ENCODE measurements around the gene PCDH8. TPM values are rescaled to one million over a fixed set of nuclear protein-coding genes. Genes with fewer than 3 reads are reported as not detected.

The PCDH8 gene
- total and polyA plus RNA-seq, 4 donors, result 8.4 to 56.0 (median 36.7) TPM

- Histone ChIP-seq H3K4me1 (ENCODE audit: control insufficient read depth, insufficient read depth, low read length) (peaks cover 51% of the 10 kb centered on the region), H3K27me3 (ENCODE audit: control insufficient read depth, insufficient read depth, low read length) (peaks cover 32% of the 10 kb centered on the region), H3K9me3 (ENCODE audit: control insufficient read depth, insufficient read depth, low read length) (no peaks in the 10 kb centered on the region), H3K27ac (ENCODE audit: low read depth, low read length) (peak overlapping the region; percentile 87), H3K4me3 (ENCODE audit: low read depth, low read length) (peak overlapping the region; percentile 79), H3K36me3 (ENCODE audit: control insufficient read depth, insufficient read depth, low read length) (peaks cover 2% of the 10 kb centered on the region)
- WGBS (ENCODE audit: insufficient coverage), result under 1% methylated on average over 55 of the region's 60 CpGs
- DNase-seq (ENCODE audit: low read depth in 4 of 6, low spot score in 6 of 6), result peak in 3 of 6 donors; percentile 50 to 89 (median 83)
Observed at GRCh38 chr13:52851137-52851962, 2.9 kb upstream of the PCDH8 start.

DNA sequence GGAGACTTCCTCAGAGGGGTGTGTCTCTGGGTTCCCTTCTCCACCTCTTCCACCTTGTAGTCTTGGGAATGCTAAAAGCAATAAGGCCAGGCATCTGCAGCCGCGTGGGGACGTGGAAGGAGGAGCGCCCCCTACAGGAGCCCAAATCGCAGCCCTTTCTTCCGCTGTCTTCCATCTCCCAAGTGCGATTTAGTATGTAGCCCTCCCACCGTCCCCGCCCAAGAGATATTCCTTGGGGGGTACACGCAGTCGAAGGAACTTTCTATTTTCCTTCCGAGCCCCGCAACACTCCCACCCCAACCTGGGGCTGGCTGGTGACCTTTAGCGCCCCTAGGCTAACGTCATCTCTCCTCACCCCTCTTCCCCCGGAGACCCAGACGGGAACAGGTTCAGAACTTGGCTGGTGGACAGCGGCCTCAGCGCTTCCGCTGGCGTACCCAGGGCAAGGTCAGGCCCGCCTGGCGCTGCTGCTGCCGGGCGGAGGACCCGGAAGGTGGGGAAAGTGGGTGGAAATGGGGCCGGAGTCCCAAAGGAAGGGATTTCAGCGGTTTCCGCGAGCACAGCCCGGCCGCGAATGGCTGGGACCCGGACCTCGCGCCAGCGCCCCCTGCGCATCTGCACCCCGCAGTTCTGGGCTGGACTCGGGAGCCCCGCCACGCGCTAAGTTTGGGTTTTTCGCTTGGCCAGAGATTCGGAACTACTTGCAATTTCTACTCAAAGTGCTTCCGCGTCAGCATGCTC lies 2.1 kb upstream of the PCDH8 start:
- H3K9me3 ChIP-seq (ENCODE audit: control insufficient read depth, insufficient read depth, low read length), result no peaks in the 10 kb centered on the region
- peaks cover 7% of the 10 kb centered on the region for H3K36me3 ChIP-seq (ENCODE audit: control insufficient read depth, insufficient read depth, low read length)
- 0% methylated on average over 45 of the region's 47 CpGs for WGBS (ENCODE audit: insufficient coverage)
- peak overlapping the region; percentile 79 for H3K4me3 ChIP-seq (ENCODE audit: low read depth, low read length)
- peak in 3 of 6 donors; percentile 56 to 88 (median 87) for DNase-seq (ENCODE audit: low read depth in 4 of 6, low spot score in 6 of 6)
- peaks cover 58% of the 10 kb centered on the region for H3K4me1 ChIP-seq (ENCODE audit: control insufficient read depth, insufficient read depth, low read length)
- H3K27me3 ChIP-seq (ENCODE audit: control insufficient read depth, insufficient read depth, low read length), result peaks cover 39% of the 10 kb centered on the region
- H3K27ac ChIP-seq (ENCODE audit: low read depth, low read length), result peak overlapping the region; percentile 87

DNA sequence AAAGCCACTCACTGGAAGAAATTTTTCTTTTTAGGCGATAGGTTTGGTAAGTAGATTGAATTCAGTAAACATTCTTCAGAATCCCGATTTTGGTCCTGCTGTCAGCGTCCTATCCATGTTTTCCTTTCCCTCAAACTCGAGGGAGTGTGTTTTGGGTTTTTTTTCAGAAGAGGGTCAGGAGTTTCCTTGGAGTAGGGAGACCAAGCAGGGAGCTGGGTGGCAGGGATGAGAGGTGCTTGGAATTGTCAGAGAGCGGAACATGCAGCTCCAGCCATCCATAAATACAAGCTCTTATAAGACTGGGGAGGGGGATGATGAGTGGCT lies 1.6 kb upstream of the PCDH8 start:
- H3K9me3 ChIP-seq (ENCODE audit: control insufficient read depth, insufficient read depth, low read length), result no peaks in the 10 kb centered on the region
- H3K36me3 ChIP-seq (ENCODE audit: control insufficient read depth, insufficient read depth, low read length), result peaks cover 12% of the 10 kb centered on the region
- H3K27me3 ChIP-seq (ENCODE audit: control insufficient read depth, insufficient read depth, low read length), result peaks cover 45% of the 10 kb centered on the region
- peaks cover 63% of the 10 kb centered on the region for H3K4me1 ChIP-seq (ENCODE audit: control insufficient read depth, insufficient read depth, low read length)
- no CpG with 5 or more reads among the region's 5 CpGs for WGBS (ENCODE audit: insufficient coverage)
- DNase-seq (ENCODE audit: low read depth in 4 of 6, low spot score in 6 of 6), result no peak
- H3K4me3 ChIP-seq (ENCODE audit: low read depth, low read length), result peak overlapping the region; percentile 79
- peak overlapping the region; percentile 6 for H3K27ac ChIP-seq (ENCODE audit: low read depth, low read length)

DNA sequence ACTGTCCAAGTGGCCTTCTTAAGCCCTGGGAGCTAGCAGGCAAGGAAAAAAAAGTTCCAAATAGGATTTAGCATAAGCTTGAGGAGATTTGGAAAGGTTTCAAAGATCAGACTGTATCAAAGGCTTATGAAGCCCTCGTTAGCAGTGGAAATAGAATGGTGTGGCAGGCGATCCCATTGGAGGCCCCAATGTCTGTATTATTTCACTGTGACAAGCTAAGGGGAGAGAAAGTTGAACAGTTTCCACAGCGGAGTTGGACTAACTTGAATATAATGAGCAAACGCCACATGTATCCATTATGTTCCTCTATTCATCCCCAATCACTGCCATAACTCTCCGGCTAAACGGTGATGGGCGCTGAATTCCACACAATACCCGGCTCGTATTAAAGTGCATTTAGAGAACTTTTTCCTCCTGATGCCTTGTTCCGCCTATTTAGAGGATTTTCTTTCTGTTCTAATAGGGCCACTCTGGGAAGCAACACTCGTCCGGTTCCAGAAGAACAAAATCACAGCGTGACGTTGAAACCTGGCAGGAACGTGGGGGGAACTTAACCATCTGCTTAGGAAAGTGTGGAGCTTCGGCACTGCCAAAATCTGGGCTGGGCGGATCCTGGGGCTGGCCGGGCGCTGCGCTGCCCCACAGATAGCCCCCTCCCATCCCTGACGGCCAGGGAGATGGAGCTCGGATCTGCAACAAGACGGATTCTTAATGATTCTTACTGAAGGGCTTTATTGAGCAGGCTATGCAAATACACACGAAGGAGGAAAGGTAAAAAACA lies 1.0 kb upstream of the PCDH8 start:
- H3K4me3 ChIP-seq (ENCODE audit: low read depth, low read length), result peak overlapping the region; percentile 79
- WGBS (ENCODE audit: insufficient coverage), result 3% methylated on average over 24 of the region's 24 CpGs
- peak overlapping the region; percentile 36 for H3K27ac ChIP-seq (ENCODE audit: low read depth, low read length)
- no peaks in the 10 kb centered on the region for H3K9me3 ChIP-seq (ENCODE audit: control insufficient read depth, insufficient read depth, low read length)
- peaks cover 15% of the 10 kb centered on the region for H3K36me3 ChIP-seq (ENCODE audit: control insufficient read depth, insufficient read depth, low read length)
- peak in 2 of 6 donors; percentile 87 to 93 for DNase-seq (ENCODE audit: low read depth in 4 of 6, low spot score in 6 of 6)
- H3K4me1 ChIP-seq (ENCODE audit: control insufficient read depth, insufficient read depth, low read length), result peaks cover 69% of the 10 kb centered on the region
- H3K27me3 ChIP-seq (ENCODE audit: control insufficient read depth, insufficient read depth, low read length), result peaks cover 50% of the 10 kb centered on the region

DNA sequence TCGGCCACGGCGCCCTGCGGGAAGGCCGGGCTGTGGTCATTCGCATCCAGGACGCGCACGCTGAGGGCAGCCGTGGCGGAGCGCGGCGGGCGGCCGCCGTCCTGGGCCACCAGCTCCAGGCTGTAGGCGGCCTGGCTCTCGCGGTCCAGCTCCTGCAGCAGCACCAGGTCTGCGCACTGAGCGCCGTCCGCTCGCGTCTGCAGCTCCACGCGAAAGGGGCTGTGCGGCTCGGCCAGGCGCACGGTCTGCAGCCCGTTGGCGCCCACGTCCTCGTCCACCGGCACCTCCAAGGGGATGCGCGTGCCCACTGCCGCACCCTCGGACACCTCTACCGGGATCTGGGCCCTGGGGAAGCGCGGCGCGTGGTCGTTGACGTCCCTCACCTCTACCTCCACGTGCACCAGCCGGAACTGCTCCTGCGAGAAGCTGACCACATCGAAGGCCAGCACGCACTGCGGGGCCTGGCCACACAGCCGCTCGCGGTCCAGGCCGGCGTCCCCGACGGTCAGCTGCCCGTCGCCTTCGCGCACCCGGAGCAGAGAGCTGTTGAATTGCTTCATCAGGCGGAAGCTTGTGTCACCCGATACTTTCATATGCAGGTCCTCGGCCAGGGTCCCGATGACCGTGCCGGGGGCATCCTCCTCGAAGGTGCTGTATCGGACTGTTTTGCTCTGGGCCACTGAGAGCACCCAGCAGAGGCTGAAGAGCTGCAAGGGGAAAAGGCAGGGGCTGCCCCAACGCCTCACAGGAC lies 583 bp downstream of the PCDH8 start:
- Histone ChIP-seq H3K27me3 (ENCODE audit: control insufficient read depth, insufficient read depth, low read length) (peaks cover 51% of the 10 kb centered on the region), H3K4me1 (ENCODE audit: control insufficient read depth, insufficient read depth, low read length) (peaks cover 70% of the 10 kb centered on the region), H3K36me3 (ENCODE audit: control insufficient read depth, insufficient read depth, low read length) (peaks cover 16% of the 10 kb centered on the region), H3K27ac (ENCODE audit: low read depth, low read length) (peak overlapping the region; percentile 33), H3K4me3 (ENCODE audit: low read depth, low read length) (peak overlapping the region; percentile 40), H3K9me3 (ENCODE audit: control insufficient read depth, insufficient read depth, low read length) (no peaks in the 10 kb centered on the region)
- 3% methylated on average over 75 of the region's 75 CpGs for WGBS (ENCODE audit: insufficient coverage)
- DNase-seq (ENCODE audit: low read depth in 4 of 6, low spot score in 6 of 6), result peak in 2 of 6 donors; percentile 39 to 42

DNA sequence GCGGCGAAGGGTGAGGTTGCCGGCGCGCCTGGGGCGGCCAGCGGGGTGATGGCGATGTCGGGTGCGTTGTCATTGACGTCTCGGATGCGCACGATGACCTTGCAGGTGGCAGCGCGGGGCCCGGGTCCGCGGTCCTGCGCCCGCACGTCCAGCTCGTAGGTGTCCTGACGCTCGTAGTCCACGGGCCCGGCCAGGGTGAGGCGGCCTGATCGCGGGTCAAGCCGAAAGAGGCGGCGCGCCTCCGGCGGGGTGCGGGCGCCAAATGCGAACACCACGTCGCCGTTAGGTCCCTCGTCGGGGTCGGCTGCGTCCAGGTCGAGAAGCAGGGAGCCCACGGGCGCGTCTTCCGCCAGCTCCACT lies 1.1 kb downstream of the PCDH8 start:
- WGBS (ENCODE audit: insufficient coverage), result 2% methylated on average over 51 of the region's 51 CpGs
- no peak for DNase-seq (ENCODE audit: low read depth in 4 of 6, low spot score in 6 of 6)
- Histone ChIP-seq H3K9me3 (ENCODE audit: control insufficient read depth, insufficient read depth, low read length) (no peaks in the 10 kb centered on the region), H3K27ac (ENCODE audit: low read depth, low read length) (no peak overlapping the region), H3K4me1 (ENCODE audit: control insufficient read depth, insufficient read depth, low read length) (peaks cover 66% of the 10 kb centered on the region), H3K27me3 (ENCODE audit: control insufficient read depth, insufficient read depth, low read length) (peaks cover 51% of the 10 kb centered on the region), H3K4me3 (ENCODE audit: low read depth, low read length) (peak overlapping the region; percentile 11), H3K36me3 (ENCODE audit: control insufficient read depth, insufficient read depth, low read length) (peaks cover 16% of the 10 kb centered on the region)

GRCh38 chr13:52846567-52847321 lies 1.7 kb downstream of the PCDH8 start:
- WGBS (ENCODE audit: insufficient coverage), result under 1% methylated on average over 100 of the region's 100 CpGs
- peaks cover 16% of the 10 kb centered on the region for H3K36me3 ChIP-seq (ENCODE audit: control insufficient read depth, insufficient read depth, low read length)
- H3K4me1 ChIP-seq (ENCODE audit: control insufficient read depth, insufficient read depth, low read length), result peaks cover 66% of the 10 kb centered on the region
- H3K27ac ChIP-seq (ENCODE audit: low read depth, low read length), result no peak overlapping the region
- peak in 2 of 6 donors; percentile 82 to 85 for DNase-seq (ENCODE audit: low read depth in 4 of 6, low spot score in 6 of 6)
- peak overlapping the region; percentile 28 for H3K4me3 ChIP-seq (ENCODE audit: low read depth, low read length)
- H3K27me3 ChIP-seq (ENCODE audit: control insufficient read depth, insufficient read depth, low read length), result peaks cover 51% of the 10 kb centered on the region
- no peaks in the 10 kb centered on the region for H3K9me3 ChIP-seq (ENCODE audit: control insufficient read depth, insufficient read depth, low read length)

- 1% methylated on average over 98 of the region's 98 CpGs for WGBS (ENCODE audit: insufficient coverage)
- Histone ChIP-seq H3K4me3 (ENCODE audit: low read depth, low read length) (peak overlapping the region; percentile 28), H3K27ac (ENCODE audit: low read depth, low read length) (no peak overlapping the region), H3K27me3 (ENCODE audit: control insufficient read depth, insufficient read depth, low read length) (peaks cover 51% of the 10 kb centered on the region), H3K4me1 (ENCODE audit: control insufficient read depth, insufficient read depth, low read length) (peaks cover 59% of the 10 kb centered on the region), H3K9me3 (ENCODE audit: control insufficient read depth, insufficient read depth, low read length) (no peaks in the 10 kb centered on the region), H3K36me3 (ENCODE audit: control insufficient read depth, insufficient read depth, low read length) (peaks cover 16% of the 10 kb centered on the region)
- DNase-seq (ENCODE audit: low read depth in 4 of 6, low spot score in 6 of 6), result peak in 2 of 6 donors; percentile 76
Observed at GRCh38 chr13:52845766-52846566, 2.5 kb downstream of the PCDH8 start.
